Gastrocnemius medialis (tissue), 4 donors: ENCODE results near the gene ZDHHC14. TPM values are rescaled to one million over a fixed set of nuclear protein-coding genes. Genes with fewer than 3 reads are reported as not detected.

ENCODE experiments used
- ATAC-seq, 2 donors: fragments of 150-250 bp; one replicate each; pipeline ENCODE4 v1.9.1; 2016
- DNase-seq, 2 donors: peaks; one replicate each; pipeline ENCODE4 v3.0.0-alpha.2; 2019
- H3K27ac ChIP-seq, 4 donors: fragments of 200-600 bp; sonication (generic); 1 replicate in 1 of 4; 2 replicates in 3 of 4; pipeline ENCODE4 v1.5.1; 2016 to 2018; ENCODE audit warnings: mild to moderate bottlenecking in 2 of 4, moderate library complexity in 1 of 4
- H3K27me3 ChIP-seq, 3 donors: fragments of 200-600 bp; sonication (generic) in 2 of 3; 1 replicate in 1 of 3; 2 replicates in 2 of 3; pipeline versions ENCODE4 v1.5.1 to v1.6.0; 2016 to 2019; ENCODE audit warnings: mild to moderate bottlenecking in 1 of 3, moderate library complexity in 1 of 3
- H3K36me3 ChIP-seq, 2 donors: fragments of 200-600 bp; sonication (generic) in 1 of 2; one replicate each; pipeline ENCODE4 v1.5.1; 2017 to 2018
- H3K4me1 ChIP-seq, 2 donors: fragments of 200-600 bp; sonication (generic) in 1 of 2; one replicate each; pipeline ENCODE4 v1.5.1; 2016 to 2017; ENCODE audit warnings: mild to moderate bottlenecking in 2 of 2
- H3K4me3 ChIP-seq, 4 donors: fragments of 200-600 bp; sonication (generic) in 3 of 4; 1 replicate in 1 of 4; 2 replicates in 3 of 4; pipeline ENCODE4 v1.5.1; 2016 to 2019; ENCODE audit warnings: mild to moderate bottlenecking in 2 of 4
- H3K9me3 ChIP-seq, 3 donors: fragments of 200-600 bp; sonication (generic) in 2 of 3; 1 replicate in 1 of 3; 2 replicates in 2 of 3; pipeline ENCODE4 v1.5.1; 2016 to 2019
- CTCF ChIP-seq, 5 experiments: fragments of 450-650 bp in 3 of 5; fragments of 200-600 bp in 2 of 5; sonication (generic) in 2 of 5; IDR thresholded peaks in 4 of 5; conservative IDR thresholded peaks in 1 of 5; 1 replicate in 4 of 5; 2 replicates in 1 of 5; pipeline ENCODE4 v1.5.1; 2016 to 2019; ENCODE audit warnings: antibody characterized with exemption in 5 of 5, mild to moderate bottlenecking in 3 of 5, moderate library complexity in 3 of 5
- POLR2A ChIP-seq, 2 donors: fragments of 450-650 bp; IDR thresholded peaks; one replicate each; pipeline ENCODE4 v1.6.1; 2017; ENCODE audit warnings: antibody characterized with exemption in 2 of 2, mild to moderate bottlenecking in 2 of 2, moderate library complexity in 2 of 2
- in situ Hi-C, 4 donors: fragments of 200-750 bp; cut with MboI; loops; one replicate each; pipeline versions ENCODE4 v1.15.0 to v1.8.0; 2017; ENCODE audit warnings: low sequenced_read_pairs in 4 of 4
- intact Hi-C: fragments of 100-400 bp; cut with DNase I; formaldehyde crosslinking; loops from one replicate; pipeline ENCODE4 v1.15.1; 2023; ENCODE audit warnings: low total_unique reads
- total RNA-seq, 4 donors: library from RNA; depleted of rRNA; stranded (reverse); fragments of >200 nt; gene quantifications; one replicate each; pipeline versions ENCODE4 v1.1.0 to v1.2.3, GENCODE V29; 2016

Gene ZDHHC14
- total RNA-seq, 4 donors from 2014 or later, result 3.7 to 7.7 (median 5.9) TPM

DNA sequence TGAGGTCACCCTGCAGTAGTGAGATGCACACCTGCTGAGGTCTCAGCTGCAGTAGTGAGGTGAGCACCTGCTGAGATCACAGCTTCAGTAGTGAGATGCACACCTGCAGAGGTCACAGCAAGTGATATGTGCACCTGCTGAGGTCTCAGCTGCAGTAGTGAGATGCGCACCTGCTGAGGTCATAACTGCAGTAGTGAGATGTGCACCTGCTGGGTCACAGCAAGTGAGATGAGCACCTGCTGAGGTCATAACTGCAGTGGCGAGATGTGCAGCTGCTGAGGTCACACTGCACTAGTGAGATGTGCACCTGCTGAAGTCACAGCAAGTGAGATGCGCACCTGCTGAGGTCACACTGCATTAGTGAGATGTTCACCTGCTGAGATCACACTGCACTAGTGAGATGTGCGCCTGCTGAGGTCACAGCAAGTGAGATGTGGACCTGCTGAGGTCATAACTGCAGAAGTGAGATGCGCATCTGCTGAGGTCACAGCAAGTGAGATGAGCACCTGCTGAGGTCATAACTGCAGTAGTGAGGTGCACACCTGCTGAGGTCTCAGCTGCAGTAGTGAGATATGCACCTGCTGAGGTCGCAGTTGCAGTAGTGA lies 20.8 kb downstream of the ZDHHC14 start:
- H3K9me3 ChIP-seq, result no peaks in the 10 kb centered on the region
- no peak for ATAC-seq
- no peaks in the 10 kb centered on the region for H3K36me3 ChIP-seq
- in situ Hi-C loops, result no loop called here
- DNase-seq, result no peak
- intact Hi-C loops, result no loop called here
- no peak overlapping the region for H3K27ac ChIP-seq
- TF ChIP-seq POLR2A (IDR thresholded peaks at IDR 0.05), result no peak
- TF ChIP-seq CTCF (IDR thresholded peaks at IDR 0.05 in 4 of 5, conservative IDR thresholded peaks at IDR 0.05 in 1 of 5), result no peak
- no peaks in the 10 kb centered on the region for H3K4me1 ChIP-seq
- no peak overlapping the region for H3K4me3 ChIP-seq
- no peaks in the 10 kb centered on the region for H3K27me3 ChIP-seq

- intact Hi-C loops (no loop called here), in situ Hi-C loops (no loop called here)
- Histone ChIP-seq H3K27me3 (no peaks in the 10 kb centered on the region), H3K4me3 (no peak overlapping the region), H3K27ac (no peak overlapping the region), H3K9me3 (no peaks in the 10 kb centered on the region), H3K4me1 (no peaks in the 10 kb centered on the region), H3K36me3 (no peaks in the 10 kb centered on the region)
- DNase-seq, result no peak
- TF ChIP-seq CTCF (IDR thresholded peaks at IDR 0.05 in 4 of 5, conservative IDR thresholded peaks at IDR 0.05 in 1 of 5) (no peak), POLR2A (IDR thresholded peaks at IDR 0.05) (no peak)
- ATAC-seq, result no peak
Observed at GRCh38 chr6:157402996-157403685, 22.2 kb downstream of the ZDHHC14 start.

DNA sequence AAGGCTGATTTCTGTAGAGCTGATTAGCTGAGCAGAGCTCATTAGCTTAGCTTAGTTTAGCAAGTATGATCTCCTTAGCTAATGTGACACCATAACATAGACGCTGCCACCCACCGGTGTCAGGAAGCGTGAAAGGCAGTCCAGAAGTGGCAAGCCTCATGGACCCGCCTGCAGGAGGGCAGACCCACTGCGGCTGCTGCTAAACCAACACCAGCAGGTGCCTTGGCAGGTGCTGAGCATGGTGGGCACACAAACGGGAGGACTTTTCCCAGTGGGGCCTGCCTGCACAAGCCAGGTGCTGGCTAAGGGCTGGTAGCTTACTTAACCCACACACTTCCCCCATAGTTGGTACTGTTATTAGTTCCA lies 22.7 kb downstream of the ZDHHC14 start:
- intact Hi-C loops, result no loop called here

GRCh38 chr6:157405986-157406385 lies 25.0 kb downstream of the ZDHHC14 start:
- Histone ChIP-seq H3K36me3 (no peaks in the 10 kb centered on the region), H3K4me1 (no peaks in the 10 kb centered on the region), H3K27me3 (no peaks in the 10 kb centered on the region), H3K4me3 (no peak overlapping the region), H3K9me3 (no peaks in the 10 kb centered on the region), H3K27ac (no peak overlapping the region)
- DNase-seq (no peak), ATAC-seq (no peak)
- TF ChIP-seq POLR2A (IDR thresholded peaks at IDR 0.05), result no peak
- no peak for TF ChIP-seq CTCF (IDR thresholded peaks at IDR 0.05 in 4 of 5, conservative IDR thresholded peaks at IDR 0.05 in 1 of 5)
- in situ Hi-C loops (no loop called here), intact Hi-C loops (no loop called here)

More for the DNA sequence above, 22.7 kb downstream of the ZDHHC14 start:
- H3K27ac ChIP-seq, result no peak overlapping the region
- in situ Hi-C loops, result no loop called here
- H3K9me3 ChIP-seq, result no peaks in the 10 kb centered on the region
- no peak for DNase-seq
- no peaks in the 10 kb centered on the region for H3K27me3 ChIP-seq
- H3K36me3 ChIP-seq, result no peaks in the 10 kb centered on the region
- no peaks in the 10 kb centered on the region for H3K4me1 ChIP-seq
- no peak for ATAC-seq
- TF ChIP-seq POLR2A (IDR thresholded peaks at IDR 0.05) (no peak), CTCF (IDR thresholded peaks at IDR 0.05 in 4 of 5, conservative IDR thresholded peaks at IDR 0.05 in 1 of 5) (no peak)
- H3K4me3 ChIP-seq, result no peak overlapping the region
